Coronary artery (tissue), 2 donors: ENCODE results near the gene KRR1.
A peak's percentile ranks its signal among the peaks of the same experiment; 100 is the strongest.

Experiments used
- DNase-seq: peaks from one replicate; pipeline ENCODE4 v3.0.0-alpha.2; 2017; ENCODE audit warnings: low spot score
- H3K27ac ChIP-seq, 2 donors: fragments of 200-600 bp; sonication (generic); one replicate each; pipeline ENCODE4 v1.5.1; 2016 to 2019
- H3K4me3 ChIP-seq: fragments of 200-600 bp; sonication (generic); 2 replicates; pipeline ENCODE4 v1.5.1; 2016; ENCODE audit warnings: mild to moderate bottlenecking, moderate library complexity
- CTCF ChIP-seq: fragments of 200-600 bp; sonication (generic); IDR thresholded peaks from one replicate; pipeline ENCODE4 v1.5.1; 2019; ENCODE audit warnings: antibody characterized with exemption

KRR1 gene

DNA sequence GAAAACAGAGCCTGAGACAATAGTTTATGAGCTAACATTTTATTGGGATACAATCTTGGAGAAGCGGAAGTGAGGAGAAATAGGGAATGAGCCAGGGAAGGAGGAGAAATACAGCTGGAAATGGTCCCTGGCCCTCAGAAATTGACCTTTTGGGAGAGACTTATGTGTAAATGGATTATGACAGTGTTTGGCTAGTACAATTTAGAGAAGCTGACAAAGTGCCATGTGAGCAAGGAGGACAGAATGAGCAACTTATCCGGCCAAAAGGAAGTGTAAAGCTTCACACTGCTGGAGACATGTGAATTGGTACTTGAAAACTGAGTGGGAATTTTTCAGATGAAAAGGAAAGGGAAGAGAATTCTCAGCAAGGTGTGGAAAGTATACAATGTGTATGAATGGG, 28.0 kb downstream of the KRR1 start:
- Histone ChIP-seq H3K27ac (peak overlapping the region; percentile 66 to 81), H3K4me3 (peak overlapping the region; percentile 67)
- no peak for TF ChIP-seq CTCF
- no peak for DNase-seq

- Histone ChIP-seq H3K27ac (peak overlapping the region; percentile 73 to 81), H3K4me3 (peak overlapping the region; percentile 67)
- DNase-seq, result no peak
- no peak for TF ChIP-seq CTCF
Observed at GRCh38 chr12:75482646-75483045, 28.8 kb downstream of the KRR1 start.

DNA sequence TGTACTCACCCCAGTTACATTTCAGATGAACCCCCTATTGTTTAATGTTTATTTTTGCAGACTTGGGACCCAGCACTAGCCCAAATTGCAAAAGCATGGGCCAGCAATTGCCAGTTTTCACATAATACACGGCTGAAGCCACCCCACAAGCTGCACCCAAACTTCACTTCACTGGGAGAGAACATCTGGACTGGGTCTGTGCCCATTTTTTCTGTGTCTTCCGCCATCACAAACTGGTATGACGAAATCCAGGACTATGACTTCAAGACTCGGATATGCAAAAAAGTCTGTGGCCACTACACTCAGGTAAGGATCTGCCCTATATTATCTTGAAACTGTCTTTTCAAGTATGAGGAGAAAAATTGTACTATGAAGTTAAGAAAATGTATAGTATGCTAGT, 29.6 kb downstream of the KRR1 start:
- peak overlapping the region; percentile 67 for H3K4me3 ChIP-seq
- H3K27ac ChIP-seq, result peak overlapping the region; percentile 73 to 81
- no peak for DNase-seq
- no peak for TF ChIP-seq CTCF

DNA sequence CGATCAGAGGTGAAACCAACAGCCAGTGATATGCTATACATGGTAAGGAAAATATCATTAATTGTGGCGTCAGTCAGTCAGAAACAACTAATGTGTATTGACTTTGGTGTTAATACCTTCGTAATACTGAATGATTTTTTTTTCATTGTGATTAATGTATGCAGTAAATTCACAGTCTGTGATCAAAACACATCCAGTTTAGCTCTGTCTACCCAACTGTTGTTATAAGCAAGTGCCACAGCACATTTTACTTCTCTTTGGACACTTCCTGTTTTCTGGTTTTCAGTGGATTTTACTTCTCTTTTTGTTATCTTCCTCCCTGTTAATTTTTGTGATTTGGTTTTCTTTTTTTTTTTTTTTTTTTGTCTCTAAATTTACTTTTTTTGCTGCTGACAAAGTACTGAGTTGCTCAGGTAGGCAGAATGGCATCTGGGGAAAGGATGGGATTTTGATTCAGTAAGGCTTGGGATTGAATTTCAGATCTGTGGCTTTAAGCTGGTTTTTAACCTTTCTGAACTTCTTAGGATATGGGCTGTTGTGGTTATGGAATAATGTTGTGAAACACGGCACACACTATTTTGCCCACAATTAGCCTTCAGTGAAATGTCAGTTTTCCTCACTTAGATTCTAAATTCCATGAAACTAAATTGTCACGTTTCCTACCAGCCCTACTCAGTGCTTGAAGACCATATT, 30.2 kb downstream of the KRR1 start:
- DNase-seq, result no peak
- TF ChIP-seq CTCF, result no peak
- Histone ChIP-seq H3K4me3 (peak overlapping the region; percentile 67), H3K27ac (peak overlapping the region; percentile 81 to 82)

- peak within 1 kb of the TSS; percentile 81 to 82 for H3K27ac ChIP-seq
- peak; percentile 93 for DNase-seq
- peak within 1 kb of the TSS; percentile 67 for H3K4me3 ChIP-seq
- TF ChIP-seq CTCF, result no peak
Observed at GRCh38 chr12:75480469-75480949, 30.9 kb downstream of the KRR1 start, which contains the start of gene GLIPR1. TSS of gene GLIPR1 (plus strand) at chr12:75480755. CDS start at chr12:75480881, 126 bp downstream.

GRCh38 chr12:75479963-75480461, 31.4 kb downstream of the KRR1 start:
- no peak for TF ChIP-seq CTCF
- DNase-seq, result no peak
- Histone ChIP-seq H3K4me3 (peak overlapping the region; percentile 67), H3K27ac (peak overlapping the region; percentile 81 to 82)
